Measurements from ENCODE around the gene GDI1.

DNA sequence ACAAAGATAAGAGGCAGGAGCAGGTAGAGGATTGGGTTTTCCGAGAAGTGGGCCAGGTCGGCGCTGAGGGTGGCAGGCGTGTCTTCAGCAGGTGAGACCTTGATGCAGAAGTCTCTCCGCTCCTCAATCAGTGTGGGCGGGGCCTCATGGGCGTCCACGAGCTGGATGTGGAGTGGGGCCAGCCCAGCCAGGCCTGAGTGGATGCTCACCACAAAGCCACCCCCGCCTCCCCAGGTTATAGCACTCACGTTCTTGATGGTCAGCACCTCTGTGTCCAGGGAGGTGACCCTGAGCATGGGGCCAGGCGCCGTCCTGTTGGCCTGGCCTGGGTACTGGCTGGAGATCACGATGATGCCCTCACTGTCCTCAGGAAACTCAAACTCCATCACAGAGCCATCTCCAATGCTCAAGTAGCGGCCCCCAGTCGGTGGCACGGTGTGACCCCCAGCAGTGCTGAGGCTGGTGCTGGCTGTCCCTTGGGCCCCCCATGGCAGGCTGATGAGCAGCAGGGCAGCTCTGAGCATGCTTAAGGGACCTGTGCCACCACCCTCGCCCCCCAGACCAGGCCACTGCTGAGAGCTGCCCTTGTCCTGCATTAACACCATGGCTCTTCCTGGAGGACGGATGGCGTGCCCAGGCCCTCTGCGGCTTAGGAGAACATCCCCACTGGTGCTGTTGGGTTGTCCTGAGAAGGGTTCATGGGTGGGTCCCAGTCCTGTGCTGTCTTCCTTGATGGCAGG, 51.6 kb downstream of the GDI1 start:
- no peak for TF ChIP-seq EP300 (IDR thresholded peaks at IDR 0.05)
- TF ChIP-seq, protein P1, sequence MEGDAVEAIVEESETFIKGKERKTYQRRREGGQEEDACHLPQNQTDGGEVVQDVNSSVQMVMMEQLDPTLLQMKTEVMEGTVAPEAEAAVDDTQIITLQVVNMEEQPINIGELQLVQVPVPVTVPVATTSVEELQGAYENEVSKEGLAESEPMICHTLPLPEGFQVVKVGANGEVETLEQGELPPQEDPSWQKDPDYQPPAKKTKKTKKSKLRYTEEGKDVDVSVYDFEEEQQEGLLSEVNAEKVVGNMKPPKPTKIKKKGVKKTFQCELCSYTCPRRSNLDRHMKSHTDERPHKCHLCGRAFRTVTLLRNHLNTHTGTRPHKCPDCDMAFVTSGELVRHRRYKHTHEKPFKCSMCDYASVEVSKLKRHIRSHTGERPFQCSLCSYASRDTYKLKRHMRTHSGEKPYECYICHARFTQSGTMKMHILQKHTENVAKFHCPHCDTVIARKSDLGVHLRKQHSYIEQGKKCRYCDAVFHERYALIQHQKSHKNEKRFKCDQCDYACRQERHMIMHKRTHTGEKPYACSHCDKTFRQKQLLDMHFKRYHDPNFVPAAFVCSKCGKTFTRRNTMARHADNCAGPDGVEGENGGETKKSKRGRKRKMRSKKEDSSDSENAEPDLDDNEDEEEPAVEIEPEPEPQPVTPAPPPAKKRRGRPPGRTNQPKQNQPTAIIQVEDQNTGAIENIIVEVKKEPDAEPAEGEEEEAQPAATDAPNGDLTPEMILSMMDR (IDR thresholded peaks at IDR 0.05) = no peak

Data from sigmoid colon (tissue), 4 donors.